Measurements from ENCODE around the gene WDR27. TPM values are rescaled to one million over a fixed set of nuclear protein-coding genes. Genes with fewer than 3 reads are reported as not detected.
A peak's percentile ranks its signal among the peaks of the same experiment; 100 is the strongest.
"Not testable (repeated sequence)": the region's sequence is repeated elsewhere in the genome, so short reads cannot be mapped to it uniquely, and the experiment has no call there.

WDR27 gene
- total RNA-seq, 1 experiment from 2014 or later = 18.0 TPM

DNA sequence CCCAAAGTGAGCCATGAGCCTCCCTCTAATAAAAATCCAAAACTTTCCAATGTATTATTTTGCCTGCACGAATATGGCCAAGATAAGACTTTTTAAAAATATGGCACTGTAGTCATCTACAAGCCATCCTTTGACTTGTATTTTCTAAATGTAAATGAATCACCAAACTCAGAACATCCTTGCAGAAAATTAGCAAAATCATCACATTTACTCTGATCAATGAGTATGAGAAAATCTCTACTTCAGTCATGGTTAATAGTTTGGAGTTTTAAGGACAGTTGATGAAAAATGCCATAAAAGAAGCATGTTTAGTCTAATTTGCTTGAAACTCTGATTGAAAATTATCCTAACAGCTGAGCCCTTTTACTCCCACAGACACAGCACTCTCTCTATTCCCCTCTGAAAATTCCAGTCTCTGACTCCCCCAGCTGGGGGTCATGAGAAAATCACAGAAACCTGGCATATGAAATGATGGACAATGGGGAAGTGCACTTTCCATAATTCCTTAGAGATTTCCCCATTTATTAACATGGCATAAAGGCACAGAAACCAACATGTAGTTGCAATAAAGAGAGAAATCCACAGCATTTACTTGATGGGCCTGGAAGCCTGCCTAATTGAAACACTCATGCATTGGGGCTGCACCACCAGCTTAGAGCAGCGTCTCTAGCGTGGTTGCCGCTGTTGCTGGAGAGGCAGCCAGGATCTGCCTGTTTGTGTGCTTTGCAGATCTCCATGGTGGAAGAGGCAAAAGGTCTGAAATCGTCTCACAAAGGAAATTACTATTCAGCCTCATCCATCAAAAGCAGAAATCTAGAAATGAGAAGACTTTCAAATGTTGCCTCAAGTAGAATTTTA, 214.0 kb downstream of the WDR27 start:
- no peaks in the 10 kb centered on the region for H3K36me3 ChIP-seq
- DNase-seq = no peak
- peaks cover 7% of the 10 kb centered on the region for H3K9me3 ChIP-seq
- no peak overlapping the region for H3K4me3 ChIP-seq
- H3K27me3 ChIP-seq = no peaks in the 10 kb centered on the region

DNA sequence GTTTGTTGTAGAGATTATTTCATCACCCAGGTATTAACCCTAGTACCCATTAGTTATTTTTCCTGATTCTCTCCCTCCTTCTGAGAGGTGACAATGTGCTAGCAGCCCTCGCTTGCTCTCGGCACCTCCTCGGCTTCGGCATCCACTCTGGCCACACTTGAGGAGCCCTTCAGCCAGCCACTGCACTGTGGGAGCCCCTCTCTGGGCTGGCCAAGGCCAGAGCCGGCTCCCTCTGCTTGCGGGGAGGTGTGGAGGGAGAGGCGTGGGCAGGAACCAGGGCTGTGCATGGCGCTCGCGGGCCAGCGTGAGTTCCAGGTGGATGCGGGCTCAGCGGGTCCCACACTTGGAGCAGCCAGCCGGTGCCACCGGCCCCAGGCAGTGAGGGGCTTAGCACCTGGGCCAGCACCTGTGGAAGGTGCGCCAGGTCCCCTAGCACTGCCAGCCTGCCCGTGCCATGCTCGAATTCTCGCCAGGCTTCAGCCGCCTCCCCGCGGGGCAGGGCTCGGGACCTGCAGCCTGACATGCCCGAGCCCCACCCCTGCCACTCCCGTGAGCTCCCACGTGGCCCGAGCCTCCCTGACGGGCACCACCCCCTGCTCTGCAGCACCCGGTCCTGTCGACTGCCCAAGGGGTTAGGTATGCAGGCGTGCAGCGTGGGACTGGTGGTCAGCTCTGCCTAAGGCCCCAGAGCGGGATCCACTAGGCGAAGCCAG, 221.9 kb downstream of the WDR27 start:
- Histone ChIP-seq H3K4me3 (no peak overlapping the region), H3K27me3 (no peaks in the 10 kb centered on the region), H3K36me3 (0 out of 2 replicates have a peak, but pooled peaks cover 4% of the 10 kb centered on the region), H3K9me3 (peaks cover 25% of the 10 kb centered on the region)
- DNase-seq = no peak

DNA sequence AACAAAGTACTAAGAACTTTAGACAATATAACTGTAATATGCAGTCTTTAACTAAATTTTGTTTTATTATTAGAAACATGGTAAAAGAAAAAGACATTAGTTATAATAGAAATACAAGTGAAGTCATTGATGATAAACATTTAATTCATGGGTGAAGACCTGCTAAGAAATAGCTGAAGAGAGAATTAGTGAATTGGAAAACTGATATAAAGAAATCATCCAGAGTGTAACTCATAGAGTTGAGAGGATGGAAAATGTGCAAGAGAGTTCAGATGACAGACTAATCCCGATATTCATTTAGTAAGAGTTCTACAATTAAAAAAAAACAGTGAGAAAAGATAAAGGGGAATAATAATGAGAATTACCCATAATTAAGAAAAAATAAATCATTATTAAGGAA, 227.5 kb downstream of the WDR27 start:
- no peaks in the 10 kb centered on the region for H3K27me3 ChIP-seq
- DNase-seq = no peak
- peaks cover 15% of the 10 kb centered on the region for H3K9me3 ChIP-seq
- no peaks in the 10 kb centered on the region for H3K36me3 ChIP-seq
- no peak overlapping the region for H3K4me3 ChIP-seq

DNA sequence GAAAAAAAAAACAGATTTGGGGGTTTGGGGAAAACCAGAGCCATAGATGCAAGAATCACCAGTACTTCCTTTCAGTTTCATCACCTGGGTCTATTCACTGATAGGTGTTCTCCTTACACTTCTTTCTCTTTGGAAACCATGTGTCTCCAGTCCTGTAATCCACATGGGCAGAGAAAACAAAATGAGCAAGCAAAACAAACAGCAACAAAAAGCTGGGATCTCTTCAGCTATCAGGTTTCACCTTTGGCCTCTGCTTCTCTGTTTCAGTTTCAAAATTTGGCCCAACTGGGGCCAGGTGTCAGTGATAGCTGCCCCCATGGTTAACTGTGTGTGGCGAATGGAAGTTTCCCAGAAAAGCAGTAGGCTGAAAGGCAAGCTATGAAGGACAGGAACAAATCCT, 228.2 kb downstream of the WDR27 start:
- no peaks in the 10 kb centered on the region for H3K36me3 ChIP-seq
- H3K9me3 ChIP-seq = peaks cover 15% of the 10 kb centered on the region
- no peak overlapping the region for H3K4me3 ChIP-seq
- DNase-seq = no peak
- no peaks in the 10 kb centered on the region for H3K27me3 ChIP-seq

DNA sequence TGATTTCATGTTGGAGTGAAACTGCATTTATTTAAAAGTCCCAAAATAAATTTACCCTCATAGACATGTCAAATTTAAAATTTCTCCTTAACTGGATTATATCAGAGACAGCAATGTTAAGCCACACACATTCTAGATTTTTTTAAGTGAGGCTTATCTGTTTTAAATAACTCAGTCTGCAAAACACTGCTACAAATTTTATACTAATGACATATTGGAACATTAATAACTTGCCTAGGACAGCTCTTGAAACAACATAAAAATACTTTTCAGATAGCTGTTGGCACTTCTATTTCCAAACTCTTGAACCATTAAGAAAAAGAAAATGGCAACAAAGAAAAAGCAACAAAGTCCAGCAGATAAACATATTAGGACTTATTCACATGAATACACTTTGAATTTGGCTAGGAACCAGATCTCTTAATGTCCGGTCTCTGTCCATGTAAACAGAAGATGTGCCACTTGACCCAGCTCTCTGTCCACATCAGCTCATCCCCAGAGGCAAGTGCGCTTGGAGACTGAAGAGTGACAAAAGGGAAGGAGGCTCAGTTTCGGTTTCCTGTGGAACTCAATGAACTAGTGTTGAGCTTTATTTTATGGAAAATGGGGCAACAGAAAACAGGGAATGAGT, 228.9 kb downstream of the WDR27 start:
- no peaks in the 10 kb centered on the region for H3K36me3 ChIP-seq
- H3K27me3 ChIP-seq = no peaks in the 10 kb centered on the region
- no peak for DNase-seq
- H3K4me3 ChIP-seq = no peak overlapping the region
- H3K9me3 ChIP-seq = peaks cover 15% of the 10 kb centered on the region

DNA sequence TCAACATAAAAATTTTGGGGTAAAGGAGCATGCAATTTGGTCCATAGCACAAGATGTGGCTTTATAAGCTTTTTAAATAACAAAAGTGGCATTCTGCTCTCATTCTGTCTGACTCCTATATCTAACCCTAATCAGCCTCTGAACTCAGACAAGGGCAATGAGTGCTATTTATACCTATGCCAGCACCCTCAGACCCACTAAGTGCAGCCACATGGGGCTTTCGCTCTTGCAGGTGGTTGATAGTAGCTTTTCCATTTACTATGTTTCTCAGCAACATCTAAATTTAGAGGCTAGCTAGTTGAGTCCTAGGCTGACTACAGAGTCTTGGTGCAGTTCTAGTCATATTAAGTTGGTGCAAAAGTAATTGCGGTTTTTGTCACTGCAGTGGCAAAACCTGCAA, 231.0 kb downstream of the WDR27 start:
- H3K27me3 ChIP-seq = no peaks in the 10 kb centered on the region
- H3K9me3 ChIP-seq = peaks cover 10% of the 10 kb centered on the region
- H3K36me3 ChIP-seq = no peaks in the 10 kb centered on the region
- H3K4me3 ChIP-seq = no peak overlapping the region
- no peak for DNase-seq

DNA sequence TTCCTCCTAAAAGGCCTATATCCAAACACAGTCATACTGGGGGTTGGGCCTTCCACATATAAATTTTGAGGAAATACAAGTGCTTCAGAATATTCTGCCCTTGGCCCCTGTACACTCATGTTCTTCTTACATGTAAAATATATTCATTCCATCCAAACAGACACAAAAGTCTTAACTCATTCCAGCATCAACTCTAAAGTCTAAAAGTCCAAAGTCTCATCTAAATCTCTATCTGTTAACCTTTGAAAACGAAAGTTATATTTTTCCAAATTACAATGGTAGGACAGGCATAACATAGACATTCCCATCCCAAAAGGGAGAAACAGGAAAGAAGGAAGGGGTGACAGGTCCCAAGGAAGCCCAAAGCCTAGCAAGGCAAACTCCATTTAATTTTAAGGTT, 232.8 kb downstream of the WDR27 start:
- peaks cover under 1% of the 10 kb centered on the region; the same call in 1 of the 2 replicates for H3K9me3 ChIP-seq
- H3K27me3 ChIP-seq = no peaks in the 10 kb centered on the region
- DNase-seq = no peak
- H3K4me3 ChIP-seq = no peak overlapping the region
- H3K36me3 ChIP-seq = no peaks in the 10 kb centered on the region

DNA sequence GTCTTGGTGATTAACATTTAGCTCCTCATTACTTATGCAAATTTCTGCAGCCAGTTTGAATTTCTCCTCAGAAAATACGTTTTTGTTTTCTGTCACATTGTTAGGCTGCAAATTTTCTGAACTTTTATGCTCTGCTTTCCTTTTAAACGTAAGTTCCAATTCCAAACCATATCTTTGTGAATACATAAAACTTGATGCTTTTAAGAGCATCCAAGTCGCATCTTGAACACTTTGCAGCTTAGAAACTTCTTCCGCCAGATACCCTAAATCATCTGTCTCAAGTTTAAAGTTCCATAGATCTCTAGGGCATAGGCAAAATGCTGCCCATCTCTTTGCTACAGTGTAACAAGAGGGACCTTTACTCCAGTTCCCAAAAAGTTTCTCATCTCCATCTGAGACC, 234.1 kb downstream of the WDR27 start:
- H3K36me3 ChIP-seq, DNase-seq, H3K27me3 ChIP-seq, H3K4me3 ChIP-seq, H3K9me3 ChIP-seq: not testable (repeated sequence)

DNA sequence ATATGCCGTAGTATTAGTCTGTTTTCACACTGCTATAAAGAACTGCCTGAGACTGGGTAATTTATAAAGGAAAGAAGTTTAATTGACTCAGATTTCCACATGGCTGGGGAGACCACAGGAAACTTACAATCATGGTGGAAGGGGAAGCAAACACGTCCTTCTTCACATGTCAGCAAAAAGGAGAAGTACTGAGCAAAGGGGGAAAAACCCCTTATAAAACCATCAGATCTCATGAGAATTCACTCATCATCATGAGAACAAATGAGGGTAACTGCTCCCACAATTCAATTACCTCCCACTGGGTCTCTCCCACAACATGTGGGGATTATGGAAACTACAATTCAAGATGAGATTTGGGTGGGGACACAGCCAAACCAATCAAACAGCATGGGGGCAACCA, 235.6 kb downstream of the WDR27 start:
- H3K4me3 ChIP-seq = not testable (repeated sequence)

DNA sequence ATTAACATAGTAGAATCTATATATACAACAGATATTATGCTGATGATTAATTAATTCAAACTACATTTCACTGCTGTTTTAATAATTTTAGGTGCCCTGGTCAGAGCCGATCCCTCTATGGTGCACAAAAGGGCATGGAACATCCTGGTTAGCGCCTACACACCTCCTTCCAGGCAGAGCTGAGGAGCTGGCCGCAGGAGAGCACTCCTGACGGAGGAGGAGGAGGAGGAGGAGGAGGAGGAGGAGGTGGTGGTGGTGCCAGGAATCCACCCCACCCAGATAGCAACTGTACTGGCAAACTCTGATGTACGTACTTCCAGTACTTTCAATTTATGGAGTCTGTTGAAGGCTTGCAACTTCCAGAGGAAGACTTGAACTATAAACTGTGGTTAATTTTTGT, 244.1 kb downstream of the WDR27 start:
- DNase-seq = no peak
- Histone ChIP-seq H3K36me3 (no peaks in the 10 kb centered on the region), H3K4me3 (no peak overlapping the region), H3K9me3 (peaks cover 2% of the 10 kb centered on the region; the same call in 1 of the 2 replicates), H3K27me3 (no peaks in the 10 kb centered on the region)

More for the DNA sequence above, 235.6 kb downstream of the WDR27 start:
- H3K9me3 ChIP-seq, DNase-seq, H3K27me3 ChIP-seq, H3K36me3 ChIP-seq: not testable (repeated sequence)

DNA sequence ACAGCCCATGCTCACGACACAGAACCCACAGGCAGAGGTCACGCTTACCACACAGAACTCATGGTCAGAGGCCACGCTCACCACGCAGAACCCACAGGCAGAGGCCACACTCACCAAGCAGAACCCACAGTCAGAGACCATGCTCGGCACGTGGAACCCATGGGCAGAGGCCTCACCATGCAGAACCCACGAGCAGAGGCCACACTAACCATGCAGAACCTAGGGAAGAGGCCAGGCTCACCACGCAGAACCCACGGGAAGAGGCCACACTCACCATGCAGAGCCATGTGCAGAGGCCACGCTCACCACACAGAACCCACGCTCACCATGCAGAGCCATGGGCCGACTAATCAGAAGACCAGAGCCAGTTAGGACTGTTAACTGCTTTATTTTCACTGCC, 245.0 kb downstream of the WDR27 start:
- no peak for DNase-seq
- Histone ChIP-seq H3K36me3 (no peaks in the 10 kb centered on the region), H3K4me3 (no peak overlapping the region), H3K9me3 (peaks cover 2% of the 10 kb centered on the region; the same call in 1 of the 2 replicates), H3K27me3 (no peaks in the 10 kb centered on the region)

DNA sequence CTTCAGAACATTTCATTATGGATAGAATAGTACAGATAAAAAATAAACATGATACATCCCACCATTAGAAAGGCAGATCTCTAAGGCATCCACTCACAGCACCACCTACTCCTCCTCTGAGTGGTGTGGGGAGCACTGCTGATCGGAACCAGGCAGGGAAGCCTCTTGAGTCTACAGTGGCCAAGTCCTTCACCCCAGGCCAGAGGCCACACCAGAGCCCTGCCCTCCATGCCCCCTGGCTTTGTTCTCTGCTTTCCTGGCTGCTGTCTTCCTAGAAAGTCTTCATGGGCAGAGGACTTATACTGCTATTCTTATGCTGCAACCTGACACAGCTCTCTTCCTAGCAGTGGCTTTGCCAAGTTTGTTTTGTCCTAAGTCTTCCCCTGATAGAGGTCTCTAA, 246.4 kb downstream of the WDR27 start:
- no peak overlapping the region for H3K4me3 ChIP-seq
- no peaks in the 10 kb centered on the region for H3K36me3 ChIP-seq
- peaks cover 2% of the 10 kb centered on the region; the same call in 1 of the 2 replicates for H3K9me3 ChIP-seq
- DNase-seq = no peak
- H3K27me3 ChIP-seq = no peaks in the 10 kb centered on the region

DNA sequence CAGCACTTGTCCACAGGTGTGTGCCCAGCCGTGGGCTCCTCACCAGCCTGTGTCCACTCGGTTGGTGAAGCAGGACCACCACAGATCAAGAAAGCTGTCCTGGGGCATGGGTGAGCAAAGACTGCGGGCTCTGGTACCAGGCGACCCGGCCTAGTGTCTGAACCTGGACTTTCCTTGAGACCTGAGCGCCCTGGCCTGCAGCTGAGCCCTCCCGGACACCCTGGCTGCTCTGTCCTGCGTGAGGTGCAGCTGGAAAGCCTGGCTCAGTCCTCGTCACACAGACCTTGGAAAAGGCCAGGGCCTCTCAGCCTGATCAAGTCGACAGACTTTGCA, 247.0 kb downstream of the WDR27 start:
- Histone ChIP-seq H3K4me3 (no peak overlapping the region), H3K27me3 (no peaks in the 10 kb centered on the region), H3K9me3 (peaks cover 2% of the 10 kb centered on the region; the same call in 1 of the 2 replicates), H3K36me3 (no peaks in the 10 kb centered on the region)
- no peak for DNase-seq

DNA sequence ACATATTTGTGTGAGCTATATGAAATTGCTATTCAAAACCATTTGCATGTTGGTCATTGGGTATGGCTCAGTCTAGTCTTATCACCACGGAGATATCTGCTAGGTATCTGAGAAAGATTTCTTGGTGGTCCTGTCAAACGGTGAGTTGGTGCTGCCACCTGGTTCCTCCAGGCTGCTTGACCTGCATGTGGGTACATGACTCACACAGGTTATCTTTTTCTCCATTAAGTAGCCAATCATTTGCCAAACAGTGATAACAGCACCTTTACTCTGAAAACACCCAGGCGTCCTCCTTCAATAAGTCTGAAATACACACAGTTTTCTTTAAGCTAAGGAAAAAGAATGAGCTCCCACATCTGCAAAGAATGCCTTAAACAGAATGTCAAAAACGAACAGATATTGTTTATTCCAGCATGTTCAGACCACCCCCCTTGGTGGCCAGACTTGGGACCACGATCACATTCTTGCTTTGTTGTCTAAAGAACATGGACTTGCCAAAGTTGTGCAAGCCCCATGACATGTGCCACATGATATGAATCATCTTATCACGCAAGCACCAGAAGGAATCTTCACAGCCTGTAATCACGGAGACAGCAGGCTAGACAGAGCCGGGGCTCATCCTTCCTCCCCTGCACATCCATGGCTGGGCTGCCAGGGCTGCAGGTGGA, 247.5 kb downstream of the WDR27 start:
- DNase-seq = no peak

DNA sequence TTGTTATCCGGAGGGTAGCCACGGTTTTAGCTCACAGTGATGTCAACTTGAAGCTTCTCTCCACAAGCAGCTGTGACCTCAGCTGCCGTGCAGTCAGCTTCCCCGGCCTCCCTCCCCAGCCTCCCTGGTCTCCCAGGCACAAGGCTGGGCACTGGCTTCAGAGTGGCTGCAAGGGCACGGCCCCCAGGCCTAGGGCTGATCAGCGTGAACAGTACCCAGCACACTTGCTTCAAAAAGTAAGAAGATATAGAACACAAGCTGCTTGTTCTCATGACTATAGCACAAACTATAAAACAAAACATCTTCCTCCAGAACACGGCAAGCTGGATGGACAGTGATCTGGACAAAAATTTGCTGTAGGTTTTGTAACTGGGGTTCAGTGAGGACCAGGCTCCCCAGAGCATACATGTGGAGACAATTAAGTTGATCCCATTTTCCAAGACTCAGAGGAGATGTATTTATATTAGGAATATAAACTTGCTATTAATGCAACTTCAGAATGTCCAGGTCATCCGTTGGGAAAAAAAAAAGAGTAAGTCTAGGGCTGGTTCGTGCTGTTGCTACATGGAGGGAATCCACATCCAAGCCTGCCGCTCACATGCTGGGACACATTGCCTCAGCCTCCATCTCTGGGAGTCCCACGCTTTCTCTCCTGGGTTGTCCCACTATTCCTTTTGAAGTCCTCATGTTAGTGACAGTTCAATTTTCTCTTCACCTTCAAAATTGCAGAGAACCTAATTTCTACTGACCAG, 248.8 kb downstream of the WDR27 start:
- Histone ChIP-seq H3K27me3 (no peaks in the 10 kb centered on the region), H3K9me3 (no peaks in the 10 kb centered on the region), H3K36me3 (no peaks in the 10 kb centered on the region), H3K4me3 (peak overlapping the region; percentile 43)
- no peak for DNase-seq

More for the DNA sequence above, 247.5 kb downstream of the WDR27 start:
- no peaks in the 10 kb centered on the region for H3K9me3 ChIP-seq
- H3K36me3 ChIP-seq = no peaks in the 10 kb centered on the region
- no peak overlapping the region for H3K4me3 ChIP-seq
- H3K27me3 ChIP-seq = no peaks in the 10 kb centered on the region

DNA sequence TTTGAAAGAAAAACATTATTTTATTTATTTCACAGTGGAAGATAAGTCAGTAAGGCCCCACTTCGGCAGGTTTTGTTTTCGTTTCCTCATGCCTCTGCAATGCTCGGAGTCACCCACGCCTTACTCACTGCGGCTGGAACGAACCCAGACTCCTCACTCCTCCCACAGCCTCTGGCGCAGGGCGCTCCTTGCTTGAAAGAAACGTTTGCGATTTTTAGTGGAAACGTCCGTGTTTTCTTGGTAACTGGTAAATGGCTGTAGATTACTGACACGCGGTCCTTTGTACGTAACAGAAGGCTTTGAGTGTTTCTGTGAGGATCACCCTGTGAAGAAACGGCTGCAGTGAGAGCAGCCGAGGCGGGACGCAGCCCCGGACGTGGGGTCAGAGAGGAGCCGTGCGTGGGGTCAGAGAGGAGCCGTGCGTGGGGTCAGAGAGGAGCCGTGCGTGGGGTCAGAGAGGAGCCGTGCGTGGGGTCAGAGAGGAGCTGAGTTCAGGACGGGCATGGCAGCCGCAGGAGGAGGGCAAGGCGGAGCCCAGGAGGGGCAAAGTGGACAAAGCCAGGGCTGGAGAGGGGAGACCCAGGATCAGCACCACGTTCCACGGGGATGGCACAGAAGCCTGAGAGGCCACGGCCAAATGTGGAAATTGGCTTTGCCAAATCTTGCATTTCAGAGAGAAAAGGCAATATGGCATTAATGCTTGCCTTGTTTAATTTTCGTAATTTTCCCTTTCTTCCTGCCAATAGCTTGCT, 249.5 kb downstream of the WDR27 start:
- peak overlapping the region; percentile 43 for H3K4me3 ChIP-seq
- no peaks in the 10 kb centered on the region for H3K9me3 ChIP-seq
- H3K36me3 ChIP-seq = no peaks in the 10 kb centered on the region
- H3K27me3 ChIP-seq = no peaks in the 10 kb centered on the region
- DNase-seq = peak; percentile 78
